ENCODE measurements around the gene UNC5C. TPM values are rescaled to one million over a fixed set of nuclear protein-coding genes. Genes with fewer than 3 reads are reported as not detected.

Gene UNC5C
- total RNA-seq, 4 donors from 2014 or later: 0.98 to 2.3 (median 1.2) TPM

GRCh38 chr4:95314573-95314972, 234.2 kb downstream of the UNC5C start:
- WGBS: 88% methylated on average over 1 of the region's 1 CpG
- Histone ChIP-seq H3K36me3 (no peaks in the 10 kb centered on the region), H3K27me3 (no peaks in the 10 kb centered on the region), H3K4me1 (no peaks in the 10 kb centered on the region), H3K9me3 (no peaks in the 10 kb centered on the region), H3K27ac (no peak overlapping the region), H3K4me3 (no peak overlapping the region)
- TF ChIP-seq POLR2A (IDR thresholded peaks at IDR 0.05) (no peak), EP300 (IDR thresholded peaks at IDR 0.05) (no peak), CTCF (IDR thresholded peaks at IDR 0.05) (no peak), POLR2AphosphoS5 (IDR thresholded peaks at IDR 0.05) (no peak)
- DNase-seq (ENCODE audit: low spot score in 2 of 2): no peak

- Histone ChIP-seq H3K9me3 (no peaks in the 10 kb centered on the region), H3K4me1 (no peaks in the 10 kb centered on the region), H3K4me3 (no peak overlapping the region), H3K27ac (no peak overlapping the region), H3K36me3 (no peaks in the 10 kb centered on the region), H3K27me3 (no peaks in the 10 kb centered on the region)
- DNase-seq (ENCODE audit: low spot score in 2 of 2): no peak
- TF ChIP-seq POLR2A (IDR thresholded peaks at IDR 0.05) (no peak), CTCF (IDR thresholded peaks at IDR 0.05) (no peak), POLR2AphosphoS5 (IDR thresholded peaks at IDR 0.05) (no peak), EP300 (IDR thresholded peaks at IDR 0.05) (no peak)
- WGBS: 50% methylated on average over 1 of the region's 1 CpG
These were observed 243.9 kb downstream of the UNC5C start for GRCh38 chr4:95304898-95305297.

- Histone ChIP-seq H3K27ac (no peak overlapping the region), H3K27me3 (no peaks in the 10 kb centered on the region), H3K4me1 (no peaks in the 10 kb centered on the region), H3K4me3 (no peak overlapping the region), H3K9me3 (no peaks in the 10 kb centered on the region), H3K36me3 (no peaks in the 10 kb centered on the region)
- TF ChIP-seq POLR2A (IDR thresholded peaks at IDR 0.05) (no peak), POLR2AphosphoS5 (IDR thresholded peaks at IDR 0.05) (no peak), EP300 (IDR thresholded peaks at IDR 0.05) (no peak), CTCF (IDR thresholded peaks at IDR 0.05) (no peak)
- 64% methylated on average over 1 of the region's 1 CpG for WGBS
- DNase-seq (ENCODE audit: low spot score in 2 of 2): no peak
These were observed 248.5 kb downstream of the UNC5C start for GRCh38 chr4:95300304-95300703.

- 96% methylated on average over 2 of the region's 2 CpGs for WGBS
These were observed 252.7 kb downstream of the UNC5C start for GRCh38 chr4:95296052-95296451.

GRCh38 chr4:95295157-95295556, 253.6 kb downstream of the UNC5C start:
- Histone ChIP-seq H3K27me3 (no peaks in the 10 kb centered on the region), H3K9me3 (no peaks in the 10 kb centered on the region), H3K4me1 (no peaks in the 10 kb centered on the region), H3K27ac (no peak overlapping the region), H3K36me3 (no peaks in the 10 kb centered on the region), H3K4me3 (no peak overlapping the region)
- no peak for DNase-seq (ENCODE audit: low spot score in 2 of 2)
- TF ChIP-seq POLR2AphosphoS5 (IDR thresholded peaks at IDR 0.05) (no peak), EP300 (IDR thresholded peaks at IDR 0.05) (no peak), POLR2A (IDR thresholded peaks at IDR 0.05) (no peak), CTCF (IDR thresholded peaks at IDR 0.05) (no peak)
- WGBS: 68% methylated on average over 1 of the region's 1 CpG

More at GRCh38 chr4:95296052-95296451, 252.7 kb downstream of the UNC5C start:
- no peak for TF ChIP-seq POLR2AphosphoS5 (IDR thresholded peaks at IDR 0.05)
- no peak for TF ChIP-seq CTCF (IDR thresholded peaks at IDR 0.05)
- TF ChIP-seq EP300 (IDR thresholded peaks at IDR 0.05): no peak
- TF ChIP-seq POLR2A (IDR thresholded peaks at IDR 0.05): no peak
- Histone ChIP-seq H3K27me3 (no peaks in the 10 kb centered on the region), H3K4me3 (no peak overlapping the region), H3K4me1 (no peaks in the 10 kb centered on the region), H3K27ac (no peak overlapping the region), H3K9me3 (no peaks in the 10 kb centered on the region), H3K36me3 (no peaks in the 10 kb centered on the region)
- DNase-seq (ENCODE audit: low spot score in 2 of 2): no peak
